NOMO-1 (cell line): ENCODE results near the gene CILP.

Experiments used
- DNase-seq, 2 experiments: peaks; one replicate each; lab custom pipeline; 2025; ENCODE audit not compliant: unreplicated experiment in 2 of 2; lab: John Stamatoyannopoulos, UW

CILP gene

DNA sequence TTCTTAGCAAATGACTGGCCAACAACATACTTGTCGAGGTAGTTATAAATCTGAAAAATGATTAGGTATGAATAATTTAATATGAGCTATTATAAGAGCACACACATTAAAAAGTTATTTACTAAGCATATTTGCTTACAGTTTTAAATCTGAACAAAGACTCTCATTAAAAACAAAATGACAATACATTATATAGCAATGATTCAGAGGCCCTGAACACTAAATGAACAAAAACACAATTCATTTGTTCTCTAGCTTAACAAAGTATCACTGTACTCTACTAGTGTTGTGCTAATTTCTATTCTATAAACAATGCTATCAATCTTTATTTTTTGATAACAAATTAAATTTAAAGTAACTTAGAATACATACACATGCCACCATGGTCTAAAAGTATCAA, 47.1 kb downstream of the CILP start:
- no peak for DNase-seq

DNA sequence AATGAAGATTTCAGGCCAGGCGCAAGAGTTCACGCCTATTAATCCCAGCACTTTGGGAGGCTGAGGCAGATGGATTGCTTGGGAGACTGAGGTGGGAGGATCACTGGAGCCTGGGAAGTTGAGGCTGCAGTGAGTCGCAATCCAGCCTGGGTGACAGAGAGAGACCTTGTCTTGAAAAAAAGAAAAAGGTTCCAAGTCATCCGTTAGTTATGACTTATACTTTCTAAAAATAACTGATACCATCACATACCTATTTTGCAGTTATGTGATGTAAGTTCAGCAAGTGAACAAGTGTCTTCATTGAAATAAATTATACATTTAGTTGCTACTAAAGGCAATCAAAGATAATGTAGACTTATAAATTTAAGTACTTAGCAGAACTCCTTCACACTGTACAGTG, 48.2 kb downstream of the CILP start:
- no peak for DNase-seq

DNA sequence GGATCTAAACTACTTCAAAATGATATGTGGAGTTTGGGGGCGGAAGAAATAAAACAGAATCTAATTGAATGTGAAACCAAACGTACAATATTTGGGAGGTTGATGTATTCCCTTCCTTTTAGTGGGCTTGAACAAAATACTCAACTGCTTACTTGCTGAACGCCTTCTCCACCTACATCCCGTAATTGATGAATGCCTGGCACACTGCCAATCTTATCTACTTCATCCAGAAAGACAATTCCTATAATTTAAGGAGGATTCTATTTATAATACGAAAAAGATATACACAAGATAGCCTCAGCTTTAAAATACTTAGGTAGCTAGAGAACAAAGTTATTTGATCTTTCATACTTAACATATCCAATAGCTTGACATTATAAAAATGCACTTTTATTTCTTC, 54.6 kb downstream of the CILP start:
- DNase-seq, result no peak

DNA sequence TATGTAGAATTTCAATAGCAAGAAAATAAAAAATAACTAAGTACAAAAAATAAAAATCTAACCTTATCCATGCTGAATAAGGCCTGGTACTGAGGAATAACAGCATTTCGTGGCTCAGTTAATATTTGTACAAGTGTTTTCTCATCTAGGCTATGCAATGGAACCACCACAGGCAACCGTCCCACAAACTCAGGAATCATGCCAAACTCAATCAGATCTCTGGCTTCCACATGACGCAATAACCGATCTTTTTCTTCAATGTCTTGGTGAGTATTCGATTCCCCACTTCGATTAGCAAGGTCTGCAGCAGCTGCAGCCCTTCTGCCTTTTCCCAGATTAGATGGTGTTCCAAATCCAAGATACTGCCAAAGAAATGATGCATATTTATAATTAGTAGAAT, 56.6 kb downstream of the CILP start:
- no peak for DNase-seq

DNA sequence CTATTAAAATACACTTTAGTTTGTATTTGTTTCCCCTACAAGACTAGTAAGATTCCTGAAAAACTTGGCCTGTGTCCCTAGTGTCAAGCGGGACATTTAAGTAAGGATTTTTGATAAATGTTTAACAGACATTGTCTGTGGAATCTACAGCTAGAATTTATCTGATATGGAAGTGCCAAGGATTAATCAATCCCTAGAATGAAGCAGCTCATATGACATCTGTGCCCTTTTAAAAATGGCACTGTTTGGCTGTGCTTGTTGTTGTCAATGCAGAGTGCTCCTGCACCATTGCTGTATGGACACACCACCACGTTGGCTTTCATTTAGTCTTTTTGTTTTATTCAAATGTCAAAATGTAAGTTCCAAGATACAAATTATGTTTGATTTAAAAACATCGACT, 63.4 kb downstream of the CILP start:
- DNase-seq, result no peak

DNA sequence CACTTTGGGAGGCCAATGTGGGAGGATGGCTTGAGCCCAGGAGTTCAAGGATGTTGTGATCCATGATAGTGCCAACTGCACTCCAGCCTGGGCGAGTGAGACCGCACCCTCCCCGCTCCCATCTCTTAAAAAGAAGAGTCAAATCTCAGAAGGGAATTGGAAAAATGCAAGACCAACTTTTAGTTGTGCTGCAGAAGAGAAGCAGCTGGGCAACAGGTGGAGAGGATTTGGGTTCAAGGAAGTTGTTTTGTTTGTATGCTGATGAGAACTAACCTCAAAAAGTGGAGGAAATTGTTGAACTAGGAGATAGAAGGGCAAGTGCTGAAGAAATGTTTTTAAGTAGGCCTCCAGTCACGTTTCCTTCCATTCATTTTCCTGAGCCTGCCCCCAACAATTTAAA, 64.8 kb downstream of the CILP start:
- no peak for DNase-seq
